GM18505 (cell line): ENCODE data around the gene CFTR.

Experiments used
- ATAC-seq: cut with Tn5 transposase; IDR thresholded peaks from one replicate; pipeline ENCODE4 v1.9.1; 2021; ENCODE audit not compliant: unreplicated experiment
- POLR2A ChIP-seq: IDR thresholded peaks from 4 replicates; pipeline ENCODE4 v1.6.1; 2011; ENCODE audit warnings: borderline replicate concordance; ENCODE audit not compliant: insufficient read depth, insufficient read length; ENCODE audit errors: extremely low read depth

The CFTR gene

GRCh38 chr7:117572856-117573620 lies 93.2 kb downstream of the CFTR start:
- no peak for TF ChIP-seq POLR2A
- ATAC-seq = no peak

- TF ChIP-seq POLR2A = no peak
- no peak for ATAC-seq
Measured at GRCh38 chr7:117581424-117581823, 101.6 kb downstream of the CFTR start.

- no peak for TF ChIP-seq POLR2A
- no peak for ATAC-seq
Measured at GRCh38 chr7:117582219-117582704, 102.4 kb downstream of the CFTR start.

GRCh38 chr7:117587931-117588330 lies 108.1 kb downstream of the CFTR start:
- no peak for TF ChIP-seq POLR2A
- no peak for ATAC-seq

GRCh38 chr7:117588352-117588794 lies 108.5 kb downstream of the CFTR start:
- no peak for TF ChIP-seq POLR2A
- no peak for ATAC-seq

- no peak for TF ChIP-seq POLR2A
Measured at GRCh38 chr7:117590191-117590590, 110.4 kb downstream of the CFTR start.

GRCh38 chr7:117592011-117592635 lies 112.3 kb downstream of the CFTR start:
- no peak for TF ChIP-seq POLR2A
- no peak for ATAC-seq

More at GRCh38 chr7:117590191-117590590, 110.4 kb downstream of the CFTR start:
- no peak for ATAC-seq

- TF ChIP-seq POLR2A = no peak
- no peak for ATAC-seq
Measured at GRCh38 chr7:117596134-117596533, 116.3 kb downstream of the CFTR start.

GRCh38 chr7:117597755-117598154 lies 117.9 kb downstream of the CFTR start:
- ATAC-seq = no peak
- TF ChIP-seq POLR2A = no peak

GRCh38 chr7:117600911-117601310 lies 121.1 kb downstream of the CFTR start:
- ATAC-seq = no peak
- no peak for TF ChIP-seq POLR2A

- no peak for TF ChIP-seq POLR2A
- ATAC-seq = no peak
Measured at GRCh38 chr7:117603627-117604026, 123.8 kb downstream of the CFTR start.

GRCh38 chr7:117605712-117606111 lies 125.9 kb downstream of the CFTR start:
- ATAC-seq = no peak
- TF ChIP-seq POLR2A = no peak

- no peak for ATAC-seq
- no peak for TF ChIP-seq POLR2A
Measured at GRCh38 chr7:117606132-117606531, 126.3 kb downstream of the CFTR start.

GRCh38 chr7:117610396-117610795 lies 130.6 kb downstream of the CFTR start:
- ATAC-seq = no peak
- TF ChIP-seq POLR2A = no peak
